IMR-90 (cell line): ENCODE results near the gene GARNL3. TPM values are rescaled to one million over a fixed set of nuclear protein-coding genes. Genes with fewer than 3 reads are reported as not detected.

Experiments
- ATAC-seq: fragments of 200-7000 bp; cut with Tn5 transposase; 2 replicates; pipeline ENCODE4 v1.9.1; 2020; ENCODE audit warnings: low read depth, mild to moderate bottlenecking, moderate library complexity
- BruUV-seq: library from RNA; stranded (reverse); fragments of 400-500 nt; replicated peaks from 2 replicates; lab custom pipeline; 2021; lab: Mats Ljungman, UMichigan
- CTCF ChIA-PET: fragments of 300-600 bp; formaldehyde crosslinking; extraction: SDS; loops from one replicate; lab custom pipeline; 2021; ENCODE audit warnings: antibody characterized with exemption; lab: Yijun Ruan, JAX
- POLR2A ChIA-PET: fragments of 300-600 bp; sonication (Branson Sonifier 250); formaldehyde crosslinking; loops from one replicate; lab custom pipeline; 2022; ENCODE audit warnings: antibody characterized with exemption; ENCODE audit not compliant: unreplicated experiment; lab: Charles Lee
- DNase-seq: peaks from one replicate; pipeline ENCODE4 v3.0.0; 2013
- H2AFZ ChIP-seq: replicated peaks from 2 replicates; pipeline ENCODE3; 2013; ENCODE audit warnings: low read length, mild to moderate bottlenecking; ENCODE audit not compliant: poor library complexity
- H2AK5ac ChIP-seq: 2 replicates; pipeline ENCODE4 v1.6.1; 2013; ENCODE audit warnings: low read depth, low read length, inconsistent platforms
- H2AK9ac ChIP-seq: replicated peaks from 2 replicates; pipeline ENCODE3; 2013; ENCODE audit warnings: mild to moderate bottlenecking, low read depth, low read length, moderate library complexity; ENCODE audit not compliant: poor library complexity
- H2BK120ac ChIP-seq: 2 replicates; pipeline ENCODE4 v1.6.1; 2013; ENCODE audit warnings: low read depth, low read length, inconsistent platforms
- H2BK15ac ChIP-seq: 3 replicates; pipeline ENCODE4 v1.6.1; 2013; ENCODE audit warnings: low read depth, low read length, inconsistent platforms
- H2BK20ac ChIP-seq: 2 replicates; pipeline ENCODE4 v1.6.1; 2013; ENCODE audit warnings: low read depth, mild to moderate bottlenecking, inconsistent platforms, low read length, moderate library complexity
- H2BK5ac ChIP-seq: 2 replicates; pipeline ENCODE4 v1.6.1; 2013; ENCODE audit warnings: mild to moderate bottlenecking, low read depth, low read length, inconsistent platforms; ENCODE audit not compliant: poor library complexity, severe bottlenecking
- H3K14ac ChIP-seq: replicated peaks from 2 replicates; pipeline ENCODE4 v1.6.1; 2013; ENCODE audit warnings: low read depth, low read length, inconsistent platforms
- H3K18ac ChIP-seq: 2 replicates; pipeline ENCODE4 v1.6.1; 2013; ENCODE audit warnings: low read depth, low read length, control low read depth
- H3K23ac ChIP-seq: 2 replicates; pipeline ENCODE4 v1.6.1; 2013; ENCODE audit warnings: low read depth, low read length, inconsistent platforms
- H3K27ac ChIP-seq: 2 replicates; pipeline ENCODE4 v1.5.1; 2013; ENCODE audit warnings: mild to moderate bottlenecking, control low read depth, low read length; ENCODE audit not compliant: insufficient read depth
- H3K27me3 ChIP-seq: 2 replicates; pipeline ENCODE4 v1.6.1; 2013; ENCODE audit warnings: low read length; ENCODE audit not compliant: control insufficient read depth, insufficient read depth
- H3K36me3 ChIP-seq: 2 replicates; pipeline ENCODE4 v1.6.1; 2013; ENCODE audit warnings: low read length, mixed read lengths; ENCODE audit not compliant: control insufficient read depth, insufficient read depth
- H3K4ac ChIP-seq: 2 replicates; pipeline ENCODE4 v1.6.1; 2013; ENCODE audit warnings: low read depth, low read length, inconsistent platforms
- H3K4me1 ChIP-seq: 2 replicates; pipeline ENCODE4 v1.6.1; 2013; ENCODE audit warnings: low read length, mixed read lengths; ENCODE audit not compliant: control insufficient read depth, insufficient read depth
- H3K4me2 ChIP-seq: 2 replicates; pipeline ENCODE4 v1.6.1; 2013; ENCODE audit warnings: low read depth, mild to moderate bottlenecking, control low read depth, low read length, moderate library complexity
- H3K4me3 ChIP-seq: 2 replicates; pipeline ENCODE4 v1.5.1; 2013; ENCODE audit warnings: low read depth, mild to moderate bottlenecking, control low read depth, low read length, moderate library complexity; ENCODE audit not compliant: insufficient read depth
- H3K56ac ChIP-seq: 2 replicates; pipeline ENCODE4 v1.6.1; 2013; ENCODE audit warnings: low read length, inconsistent platforms; ENCODE audit not compliant: insufficient read depth; ENCODE audit errors: extremely low read depth
- H3K79me1 ChIP-seq, 2 experiments: 2 replicates each; pipeline ENCODE4 v1.6.1; 2013; ENCODE audit warnings: low read length in 2 of 2, inconsistent platforms in 1 of 2, low read depth in 1 of 2
- H3K9ac ChIP-seq: 2 replicates; pipeline ENCODE4 v1.6.1; 2013; ENCODE audit warnings: low read depth, low read length, control low read depth
- H3K9me1 ChIP-seq: 2 replicates; pipeline ENCODE4 v1.6.1; 2013; ENCODE audit warnings: low read length, inconsistent platforms; ENCODE audit not compliant: insufficient read depth
- H3K9me3 ChIP-seq: 2 replicates; pipeline ENCODE4 v1.6.1; 2013; ENCODE audit warnings: low read length; ENCODE audit not compliant: control insufficient read depth, insufficient read depth
- H4K20me1 ChIP-seq: 2 replicates; pipeline ENCODE4 v1.6.1; 2013; ENCODE audit warnings: low read length, inconsistent platforms; ENCODE audit not compliant: insufficient read depth
- H4K5ac ChIP-seq: 2 replicates; pipeline ENCODE4 v1.6.1; 2013; ENCODE audit warnings: mild to moderate bottlenecking, low read depth, low read length, control low read depth
- H4K8ac ChIP-seq, 2 experiments: 2 replicates each; pipeline ENCODE4 v1.6.1; 2013; ENCODE audit warnings: low read depth in 2 of 2, low read length in 2 of 2, control low read depth in 1 of 2, inconsistent platforms in 1 of 2
- H4K91ac ChIP-seq: 2 replicates; pipeline ENCODE4 v1.6.1; 2013; ENCODE audit warnings: low read depth, low read length, inconsistent platforms; ENCODE audit not compliant: insufficient read depth
- BHLHE40 ChIP-seq: fragments of 150-350 bp; IDR thresholded peaks from 2 replicates; pipeline ENCODE4 v1.6.1; 2016; ENCODE audit warnings: mild to moderate bottlenecking, low read depth, low read length
- CEBPB ChIP-seq: IDR thresholded peaks from 2 replicates; pipeline ENCODE4 v1.6.1; 2012; ENCODE audit warnings: low read depth, low read length, improper control_type of control experiment
- CHD1 ChIP-seq: IDR thresholded peaks from 2 replicates; pipeline ENCODE4 v1.6.1; 2012; ENCODE audit warnings: low read depth, low read length, improper control_type of control experiment
- CTCF ChIP-seq: conservative IDR thresholded peaks from 2 replicates; pipeline ENCODE4 v1.5.1; 2012; ENCODE audit warnings: mild to moderate bottlenecking, low read depth, low read length, improper control_type of control experiment
- MAFK ChIP-seq: IDR thresholded peaks from 2 replicates; pipeline ENCODE4 v1.6.1; 2012; ENCODE audit warnings: low read depth, low read length, improper control_type of control experiment
- MAZ ChIP-seq: IDR thresholded peaks from 2 replicates; pipeline ENCODE4 v1.6.1; 2012; ENCODE audit warnings: low read depth, mild to moderate bottlenecking, low read length, improper control_type of control experiment, moderate library complexity, borderline replicate concordance
- MXI1 ChIP-seq: IDR thresholded peaks from 2 replicates; pipeline ENCODE4 v1.6.1; 2012; ENCODE audit warnings: low read depth, mild to moderate bottlenecking, low read length, moderate library complexity, borderline replicate concordance
- NFE2L2 ChIP-seq: fragments of 150-350 bp; IDR thresholded peaks from 2 replicates; pipeline ENCODE4 v1.6.1; 2016; ENCODE audit warnings: low read depth, mild to moderate bottlenecking, low read length
- POLR2A ChIP-seq: IDR thresholded peaks from 2 replicates; pipeline ENCODE4 v1.6.1; 2012; ENCODE audit warnings: mild to moderate bottlenecking, low read depth, low read length
- RCOR1 ChIP-seq: IDR thresholded peaks from 2 replicates; pipeline ENCODE4 v1.6.1; 2012; ENCODE audit warnings: mild to moderate bottlenecking, low read length, improper control_type of control experiment; ENCODE audit not compliant: insufficient replicate concordance
- RFX5 ChIP-seq: IDR thresholded peaks from 2 replicates; pipeline ENCODE4 v1.8.0; 2012; ENCODE audit warnings: low read depth, mild to moderate bottlenecking, low read length, moderate library complexity
- USF2 ChIP-seq: fragments of 150-350 bp; IDR thresholded peaks from 2 replicates; pipeline ENCODE4 v1.6.1; 2017; ENCODE audit warnings: mild to moderate bottlenecking, antibody characterized with exemption, low read length, low read depth
- WGBS, 2 experiments: methylation state at CpG; one replicate each; pipeline versions ENCODE4 v1.1.5 to v1.1.7; 2013; ENCODE audit warnings: missing lambda C conversion rate in 2 of 2; ENCODE audit not compliant: insufficient read length in 1 of 2; ENCODE audit errors: extremely low coverage in 2 of 2; 5-methylcytosine and 5-hydroxymethylcytosine counted together
- dilution Hi-C: fragments of 300-500 bp; cut with HindIII; formaldehyde crosslinking; loops from one replicate; pipeline ENCODE4 v1.14.3; 2018; ENCODE audit warnings: low sequenced_read_pairs; ENCODE audit not compliant: unreplicated experiment
- in situ Hi-C: fragments of 300-500 bp; cut with MboI; formaldehyde crosslinking; loops from 3 replicates; pipeline ENCODE4 v1.14.3; 2019; ENCODE audit warnings: low sequenced_read_pairs, inconsistent platforms, mixed read lengths
- intact Hi-C: fragments of 100-400 bp; cut with micrococcal nuclease; formaldehyde crosslinking; loops from 2 replicates; pipeline ENCODE4 v1.10.0; 2022
- polyA plus RNA-seq, 3 experiments: library from polyadenylated mRNA; depleted of rRNA; stranded (reverse); fragments of >200 nt; gene quantifications; 2 replicates each; pipeline ENCODE4 v1.2.3, GENCODE V29; 2012; ENCODE audit warnings: low replicate concordance in 1 of 3
- total RNA-seq: library from RNA; depleted of rRNA; stranded (reverse); fragments of >200 nt; gene quantifications from 2 replicates; pipeline ENCODE4 v1.2.3, GENCODE V29; 2012

The GARNL3 gene
- total and polyA plus RNA-seq, 2 of the 4 experiments (the other 2 are of a cell fraction), result 1.9 to 5.0 TPM

- no peak overlapping the region for H4K8ac ChIP-seq
- CTCF ChIA-PET, result no interaction called here
- H3K36me3 ChIP-seq, result no peaks in the 10 kb centered on the region
- H2BK15ac ChIP-seq, result no peak overlapping the region
- TF ChIP-seq RCOR1 (no peak), NFE2L2 (no peak), CHD1 (no peak), MAZ (no peak), MAFK (no peak), CTCF (no peak), MXI1 (no peak), RFX5 (no peak), CEBPB (no peak), USF2 (no peak), BHLHE40 (no peak), POLR2A (no peak)
- no peak overlapping the region for H2BK5ac ChIP-seq
- H4K5ac ChIP-seq, result no peak overlapping the region
- H3K27ac ChIP-seq, result no peak overlapping the region
- no peak for DNase-seq
- POLR2A ChIA-PET, result no interaction called here
- H3K23ac ChIP-seq, result no peak overlapping the region
- H3K18ac ChIP-seq, result no peak overlapping the region
- no peak overlapping the region for H3K4me3 ChIP-seq
- no TSS peak for BruUV-seq
- no peak overlapping the region for H3K56ac ChIP-seq
- no peak overlapping the region for H3K9ac ChIP-seq
- no peak for ATAC-seq
- H3K79me1 ChIP-seq, result no peaks in the 10 kb centered on the region
- H2AK5ac ChIP-seq, result no peak overlapping the region
- no peak overlapping the region for H3K14ac ChIP-seq
- WGBS, 2 experiments, result 54% methylated on average over 2 of the region's 4 CpGs; no CpG with 5 or more reads in 1 of the 2 experiments
- intact Hi-C loops, result no loop called here
- in situ Hi-C loops, result no loop called here
- H2AK9ac ChIP-seq, result no peak overlapping the region
- dilution Hi-C loops, result no loop called here
- no peak overlapping the region for H4K91ac ChIP-seq
- H3K4ac ChIP-seq, result no peak overlapping the region
- H3K9me1 ChIP-seq, result no peaks in the 10 kb centered on the region
- H3K27me3 ChIP-seq, result peaks cover 2% of the 10 kb centered on the region; the same call in 1 of the 2 replicates
- H2BK20ac ChIP-seq, result no peak overlapping the region
- H4K20me1 ChIP-seq, result no peaks in the 10 kb centered on the region
- H3K9me3 ChIP-seq, result no peaks in the 10 kb centered on the region
- no peaks in the 10 kb centered on the region for H3K4me1 ChIP-seq
- H3K4me2 ChIP-seq, result no peak overlapping the region
- H2AFZ ChIP-seq, result no peak overlapping the region
- no peak overlapping the region for H2BK120ac ChIP-seq
These were observed 31.0 kb upstream of the GARNL3 start for GRCh38 chr9:127233550-127233949.
